OCI-LY7 (cell line): Measurements from ENCODE around the gene MLLT3. TPM values are rescaled to one million over a fixed set of nuclear protein-coding genes. Genes with fewer than 3 reads are reported as not detected.

Experiments
- BruUV-seq: library from RNA; stranded (reverse); fragments of 400-500 nt; replicated peaks from 2 replicates; lab custom pipeline; 2021; lab: Mats Ljungman, UMichigan
- CTCF ChIA-PET: fragments of 300-600 bp; sonication (Branson Sonifier 250); formaldehyde crosslinking; loops from one replicate; lab custom pipeline; 2022; ENCODE audit warnings: antibody characterized with exemption; ENCODE audit not compliant: unreplicated experiment; lab: Charles Lee
- POLR2A ChIA-PET: fragments of 300-600 bp; sonication (Branson Sonifier 250); formaldehyde crosslinking; loops from one replicate; lab custom pipeline; 2022; ENCODE audit warnings: antibody characterized with exemption; lab: Charles Lee
- DNase-seq: peaks from one replicate; pipeline ENCODE4 v3.0.0-alpha.2; 2015; ENCODE audit warnings: low spot score
- H2AFZ ChIP-seq: fragments of 200-600 bp; sonication (generic), shearing (Covaris generic); 2 replicates; pipeline ENCODE4 v1.6.1; 2014; ENCODE audit warnings: mild to moderate bottlenecking, antibody characterized with exemption, low read length, moderate library complexity
- H3K27ac ChIP-seq: fragments of 200-600 bp; sonication (generic); 2 replicates; pipeline ENCODE4 v1.5.1; 2014; ENCODE audit warnings: mixed run types, low read depth, mild to moderate bottlenecking, moderate library complexity, low read length, inconsistent platforms; ENCODE audit not compliant: poor library complexity, severe bottlenecking
- H3K36me3 ChIP-seq: fragments of 200-600 bp; sonication (generic); 2 replicates; pipeline ENCODE4 v1.6.1; 2014; ENCODE audit warnings: mild to moderate bottlenecking, antibody characterized with exemption, low read length, moderate library complexity, mixed read lengths; ENCODE audit not compliant: insufficient read depth
- H3K4me1 ChIP-seq: fragments of 200-600 bp; sonication (generic); 2 replicates; pipeline ENCODE4 v1.5.1; 2014; ENCODE audit warnings: mild to moderate bottlenecking, low read length; ENCODE audit not compliant: insufficient read depth, poor library complexity, severe bottlenecking
- H3K4me2 ChIP-seq: fragments of 200-600 bp; sonication (generic); 2 replicates; pipeline ENCODE4 v1.6.1; 2014; ENCODE audit warnings: mild to moderate bottlenecking, low read length
- H3K4me3 ChIP-seq: fragments of 200-600 bp; sonication (generic); 2 replicates; pipeline ENCODE4 v1.5.1; 2014; ENCODE audit warnings: mild to moderate bottlenecking, low read depth, low read length; ENCODE audit not compliant: poor library complexity, severe bottlenecking
- H3K79me2 ChIP-seq: fragments of 200-600 bp; sonication (generic); 2 replicates; pipeline ENCODE4 v1.6.1; 2016; ENCODE audit warnings: low read depth, mild to moderate bottlenecking, low read length, moderate library complexity, mixed read lengths; ENCODE audit not compliant: insufficient read depth
- H3K9me2 ChIP-seq: fragments of 200-600 bp; sonication (generic); 2 replicates; pipeline ENCODE4 v1.6.1; 2016; ENCODE audit warnings: mild to moderate bottlenecking, low read length, mixed read lengths; ENCODE audit not compliant: insufficient read depth
- H3K9me3 ChIP-seq: fragments of 200-600 bp; sonication (generic); 2 replicates; pipeline ENCODE4 v1.6.1; 2014; ENCODE audit warnings: mild to moderate bottlenecking, mixed run types, low read length, mixed read lengths
- H4K20me1 ChIP-seq: fragments of 200-600 bp; sonication (generic); 2 replicates; pipeline ENCODE4 v1.6.1; 2014; ENCODE audit warnings: mild to moderate bottlenecking, antibody characterized with exemption, low read length, moderate library complexity, mixed read lengths; ENCODE audit not compliant: insufficient read depth
- CTCF ChIP-seq: fragments of 200-600 bp; sonication (generic); conservative IDR thresholded peaks from 2 replicates; pipeline ENCODE4 v1.5.1; 2014; ENCODE audit warnings: mild to moderate bottlenecking, antibody characterized with exemption, low read length, moderate library complexity, mixed read lengths
- EZH2phosphoT487 ChIP-seq: fragments of 200-600 bp; sonication (generic); IDR thresholded peaks from 2 replicates; pipeline ENCODE4 v1.6.1; 2018; ENCODE audit warnings: low read depth, borderline replicate concordance, mild to moderate bottlenecking, mixed run types, antibody characterized with exemption, low read length, moderate library complexity, mixed read lengths
- intact Hi-C: fragments of 100-400 bp; cut with micrococcal nuclease; formaldehyde crosslinking; loops from one replicate; pipeline ENCODE4 v1.10.0; 2022; ENCODE audit not compliant: unreplicated experiment
- total RNA-seq, 2 experiments: library from RNA; depleted of rRNA in 1 of 2; stranded (reverse); fragments of >200 nt in 1 of 2; shearing (Covaris generic) in 1 of 2; gene quantifications; 2 replicates each; pipeline ENCODE4 v1.2.3, GENCODE V29; 2014 to 2022

MLLT3 gene
- total RNA-seq, 2 experiments from 2014 or later: 7.1 to 9.9 TPM

GRCh38 chr9:20597862-20598261, 24.4 kb downstream of the MLLT3 start:
- H3K36me3 ChIP-seq: no peaks in the 10 kb centered on the region
- no peak for DNase-seq
- H4K20me1 ChIP-seq: no peaks in the 10 kb centered on the region
- H3K79me2 ChIP-seq: no peaks in the 10 kb centered on the region
- H3K9me2 ChIP-seq: no peaks in the 10 kb centered on the region
- no peak overlapping the region for H3K27ac ChIP-seq
- no peak overlapping the region for H3K4me2 ChIP-seq
- intact Hi-C loops: loop anchor here (5.0 kb wide), 1 partner anchor 51 kb away; no protein-coding TSS in a partner anchor
- ChIA-PET CTCF (no interaction called here), POLR2A (interaction anchor here (0.8 to 0.9 kb wide), 2 partner anchors 35 to 372 kb away, joined by 3 read pairs; no protein-coding TSS in a partner anchor)
- no peak overlapping the region for H3K4me3 ChIP-seq
- no peak for TF ChIP-seq CTCF
- H2AFZ ChIP-seq: no peak overlapping the region
- H3K9me3 ChIP-seq: no peaks in the 10 kb centered on the region
- H3K4me1 ChIP-seq: peaks cover 9% of the 10 kb centered on the region
- BruUV-seq: no TSS peak

GRCh38 chr9:20594608-20595007, 27.7 kb downstream of the MLLT3 start:
- Histone ChIP-seq H3K4me1 (no peaks in the 10 kb centered on the region), H3K36me3 (no peaks in the 10 kb centered on the region), H3K27ac (no peak overlapping the region), H3K4me2 (no peak overlapping the region), H3K79me2 (no peaks in the 10 kb centered on the region), H3K9me2 (no peaks in the 10 kb centered on the region), H3K9me3 (no peaks in the 10 kb centered on the region), H3K4me3 (no peak overlapping the region), H2AFZ (no peak overlapping the region), H4K20me1 (no peaks in the 10 kb centered on the region)
- ChIA-PET POLR2A (no interaction called here), CTCF (no interaction called here)
- TF ChIP-seq CTCF (no peak), EZH2phosphoT487 (no peak)
- DNase-seq: no peak
- intact Hi-C loops: loop anchor here (5.0 kb wide), 1 partner anchor 47 kb away; no protein-coding TSS in a partner anchor
- no TSS peak for BruUV-seq

GRCh38 chr9:20593537-20593936, 28.8 kb downstream of the MLLT3 start:
- ChIA-PET POLR2A (interaction anchor here (0.6 to 0.9 kb wide), 4 partner anchors 8 to 1347 kb away, joined by 3 to 4 read pairs (median 3); no protein-coding TSS in a partner anchor), CTCF (no interaction called here)
- TF ChIP-seq CTCF: no peak
- no peak for TF ChIP-seq EZH2phosphoT487
- no peaks in the 10 kb centered on the region for H3K36me3 ChIP-seq
- intact Hi-C loops: no loop called here
- H2AFZ ChIP-seq: no peak overlapping the region
- no peak overlapping the region for H3K4me3 ChIP-seq
- no TSS peak for BruUV-seq
- H3K9me2 ChIP-seq: no peaks in the 10 kb centered on the region
- no peak overlapping the region for H3K27ac ChIP-seq
- no peaks in the 10 kb centered on the region for H4K20me1 ChIP-seq
- H3K4me1 ChIP-seq: no peaks in the 10 kb centered on the region
- H3K4me2 ChIP-seq: no peak overlapping the region
- no peak for DNase-seq
- H3K9me3 ChIP-seq: no peaks in the 10 kb centered on the region
- H3K79me2 ChIP-seq: no peaks in the 10 kb centered on the region
